Type B pancreatic cell (in vitro differentiated cells): Measurements from ENCODE around the gene ARHGEF5. TPM values are rescaled to one million over a fixed set of nuclear protein-coding genes. Genes with fewer than 3 reads are reported as not detected.
"Not testable (repeated sequence)": the region's sequence is repeated elsewhere in the genome, so short reads cannot be mapped to it uniquely, and the experiment has no call there.

Experiments
- DNase-seq: peaks from one replicate; pipeline ENCODE4 v3.0.0; 2021; ENCODE audit warnings: mixed read lengths; ENCODE audit not compliant: unreplicated experiment; ENCODE audit errors: extremely low spot score
- H3K27ac Mint-ChIP-seq: 2 replicates; pipeline ENCODE4 v1.8.0; 2021; ENCODE audit warnings: mild to moderate bottlenecking, mixed read lengths
- H3K27me3 Mint-ChIP-seq: 2 replicates; pipeline ENCODE4 v1.8.0; 2021; ENCODE audit warnings: mixed read lengths
- H3K36me3 Mint-ChIP-seq: 2 replicates; pipeline ENCODE4 v1.8.0; 2021; ENCODE audit warnings: mixed read lengths
- H3K4me1 Mint-ChIP-seq: one replicate; pipeline ENCODE4 v1.8.0; 2021; ENCODE audit warnings: mixed read lengths; ENCODE audit not compliant: unreplicated experiment
- H3K4me3 Mint-ChIP-seq: 2 replicates; pipeline ENCODE4 v1.8.0; 2021; ENCODE audit warnings: mild to moderate bottlenecking, mixed read lengths
- H3K9me3 Mint-ChIP-seq: 2 replicates; pipeline ENCODE4 v1.8.0; 2021; ENCODE audit warnings: mixed read lengths
- CTCF ChIP-seq: fragments of 200-600 bp; sonication (generic); conservative IDR thresholded peaks from 2 replicates; pipeline ENCODE4 v1.5.0; 2021; ENCODE audit warnings: antibody characterized with exemption, mild to moderate bottlenecking
- total RNA-seq: library from RNA; stranded (reverse); gene quantifications from 2 replicates; pipeline ENCODE4 v1.2.1, GENCODE V29; 2021; ENCODE audit warnings: low replicate concordance

ARHGEF5 gene
- total RNA-seq, 1 donor from 2014 or later: 17.2 TPM

- peaks cover 26% of the 10 kb centered on the region for H3K4me1 Mint-ChIP-seq
- H3K4me3 Mint-ChIP-seq: peak overlapping the region; percentile 29
- H3K27me3 Mint-ChIP-seq: peaks cover 5% of the 10 kb centered on the region
- no peak for TF ChIP-seq CTCF
- H3K27ac Mint-ChIP-seq: peak overlapping the region; percentile 63
- no peaks in the 10 kb centered on the region for H3K9me3 Mint-ChIP-seq
- H3K36me3 Mint-ChIP-seq: no peaks in the 10 kb centered on the region
- no peak for DNase-seq
Observed at GRCh38 chr7:144407266-144407931, 52.2 kb downstream of the ARHGEF5 start.

DNA sequence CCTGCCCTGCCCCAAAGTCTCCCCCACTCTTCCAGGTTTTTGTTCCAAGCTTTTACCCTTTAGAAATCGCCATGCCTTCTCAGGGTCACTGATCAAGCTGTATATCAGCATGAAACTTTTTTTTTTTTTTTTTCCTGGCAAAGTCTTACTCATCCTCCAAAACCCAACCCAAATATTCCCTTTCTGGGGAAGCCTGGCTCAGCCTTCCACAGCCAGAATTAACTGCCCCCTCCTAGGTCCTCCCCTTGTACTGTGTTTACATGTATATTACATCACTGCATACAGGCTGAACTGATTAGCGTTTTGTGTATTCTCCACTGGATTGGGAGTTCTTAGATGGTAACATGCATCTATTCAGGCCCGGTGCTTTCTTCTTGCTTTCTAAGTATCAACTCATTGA is 52.9 kb downstream of the ARHGEF5 start:
- Mint-ChIP-seq H3K27me3 (peaks cover 4% of the 10 kb centered on the region), H3K4me1 (peaks cover 26% of the 10 kb centered on the region), H3K4me3 (peak overlapping the region; percentile 24), H3K36me3 (no peaks in the 10 kb centered on the region), H3K27ac (no peak overlapping the region), H3K9me3 (no peaks in the 10 kb centered on the region)
- TF ChIP-seq CTCF: no peak
- DNase-seq: no peak

GRCh38 chr7:144410441-144410840 is 55.2 kb downstream of the ARHGEF5 start:
- H3K27me3 Mint-ChIP-seq: peaks cover 4% of the 10 kb centered on the region
- peak overlapping the region; percentile 61 for H3K4me3 Mint-ChIP-seq
- H3K27ac Mint-ChIP-seq: peak overlapping the region; percentile 38
- H3K4me1 Mint-ChIP-seq: peaks cover 26% of the 10 kb centered on the region
- H3K9me3 Mint-ChIP-seq: no peaks in the 10 kb centered on the region
- no peak for TF ChIP-seq CTCF
- DNase-seq: no peak
- no peaks in the 10 kb centered on the region for H3K36me3 Mint-ChIP-seq

DNA sequence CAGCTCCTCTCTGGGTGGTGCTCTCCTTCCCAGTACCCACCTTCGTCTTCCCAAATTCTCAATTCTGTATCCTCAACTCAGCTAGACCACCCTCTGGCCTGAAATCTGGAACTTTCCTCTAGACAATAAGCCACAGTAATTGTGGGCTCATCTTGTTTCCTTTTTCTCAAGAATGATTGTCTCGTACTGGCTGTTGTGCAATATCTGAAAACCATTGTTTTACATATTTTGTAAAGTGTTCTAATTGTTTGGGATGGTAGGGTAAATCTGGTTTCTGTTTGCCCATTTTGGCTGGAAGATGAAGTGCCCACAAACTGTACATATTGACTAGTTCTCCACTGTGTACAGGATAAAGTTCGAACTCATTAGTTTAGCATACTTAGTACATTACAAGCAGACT is 59.6 kb downstream of the ARHGEF5 start:
- Mint-ChIP-seq H3K36me3 (no peaks in the 10 kb centered on the region), H3K27me3 (no peaks in the 10 kb centered on the region), H3K4me1 (peaks cover 6% of the 10 kb centered on the region), H3K9me3 (no peaks in the 10 kb centered on the region), H3K27ac (no peak overlapping the region), H3K4me3 (no peak overlapping the region)
- TF ChIP-seq CTCF: no peak
- no peak for DNase-seq

DNA sequence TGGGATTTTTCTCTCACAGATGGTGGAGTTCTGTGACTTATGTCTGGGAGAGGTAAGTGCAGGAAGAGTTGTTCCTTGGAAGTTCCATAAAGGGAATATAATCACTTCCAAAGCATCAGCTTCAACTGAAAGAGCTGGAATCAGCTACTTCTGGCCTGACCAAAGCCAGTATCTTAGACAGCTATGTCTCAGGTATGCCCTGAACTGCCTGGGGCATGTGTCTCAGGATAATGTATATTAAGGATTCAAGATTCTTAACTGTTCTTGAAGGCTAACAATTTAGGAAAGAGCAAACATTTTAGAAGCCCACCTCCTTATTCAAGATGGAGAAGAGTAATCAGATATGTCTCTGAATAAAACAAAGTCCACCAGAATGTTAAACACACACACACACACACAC is 60.7 kb downstream of the ARHGEF5 start:
- no peak for DNase-seq
- H3K4me1 Mint-ChIP-seq: peaks cover under 1% of the 10 kb centered on the region
- H3K4me3 Mint-ChIP-seq: no peak overlapping the region
- TF ChIP-seq CTCF: no peak
- peak overlapping the region; percentile 3 for H3K27ac Mint-ChIP-seq
- H3K27me3 Mint-ChIP-seq: no peaks in the 10 kb centered on the region
- H3K36me3 Mint-ChIP-seq: no peaks in the 10 kb centered on the region
- no peaks in the 10 kb centered on the region for H3K9me3 Mint-ChIP-seq

DNA sequence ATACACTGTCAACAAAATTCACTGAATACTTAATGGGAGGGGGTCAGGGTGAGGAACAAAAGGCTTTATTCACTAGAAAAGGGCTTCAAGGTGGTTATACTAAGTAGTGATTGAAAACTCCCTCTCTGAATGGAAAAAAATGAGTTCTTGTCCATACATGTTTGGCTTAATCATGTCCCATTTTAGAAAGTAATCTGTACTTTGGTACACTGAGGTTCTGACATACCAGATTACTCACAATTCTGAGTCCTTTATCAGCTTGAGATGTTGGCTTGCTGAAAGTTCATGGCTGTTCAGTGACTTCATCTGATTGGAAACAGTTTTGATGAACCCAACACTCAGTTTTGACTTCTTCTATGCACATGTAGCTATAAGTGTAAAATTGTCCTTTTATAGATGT is 61.1 kb downstream of the ARHGEF5 start:
- peak overlapping the region; percentile 3 for H3K27ac Mint-ChIP-seq
- TF ChIP-seq CTCF: no peak
- H3K27me3 Mint-ChIP-seq: no peaks in the 10 kb centered on the region

DNA sequence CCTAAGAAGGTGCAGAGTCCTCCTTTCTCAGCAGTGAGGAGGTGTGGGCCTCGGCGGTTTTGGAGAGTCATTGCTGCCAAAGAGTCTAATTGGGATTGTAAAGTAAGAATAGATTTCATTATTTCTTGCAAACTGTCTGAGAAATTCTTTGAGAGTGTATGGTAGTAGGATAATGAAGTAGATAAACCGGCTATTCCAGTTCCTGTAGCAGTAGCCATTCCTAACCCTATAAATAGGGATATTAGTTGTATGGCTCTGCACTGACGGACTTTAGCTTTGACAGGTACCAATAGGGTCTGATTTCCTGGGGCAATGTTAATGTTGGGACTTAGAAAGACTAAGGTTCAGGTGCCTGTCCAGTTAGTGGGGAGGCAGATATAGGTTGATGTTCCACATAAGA is 63.7 kb downstream of the ARHGEF5 start:
- not testable (repeated sequence) for H3K4me1 Mint-ChIP-seq, DNase-seq, H3K27me3 Mint-ChIP-seq, H3K9me3 Mint-ChIP-seq, H3K36me3 Mint-ChIP-seq, H3K4me3 Mint-ChIP-seq
- peak overlapping the region; percentile 55 for H3K27ac Mint-ChIP-seq

More for the DNA sequence above, 61.1 kb downstream of the ARHGEF5 start:
- Mint-ChIP-seq H3K4me1 (no peaks in the 10 kb centered on the region), H3K36me3 (no peaks in the 10 kb centered on the region), H3K9me3 (no peaks in the 10 kb centered on the region), H3K4me3 (no peak overlapping the region)
- DNase-seq: no peak

GRCh38 chr7:144427539-144427938 is 72.3 kb downstream of the ARHGEF5 start:
- H3K27ac Mint-ChIP-seq, DNase-seq, H3K36me3 Mint-ChIP-seq, H3K4me3 Mint-ChIP-seq, H3K4me1 Mint-ChIP-seq, H3K27me3 Mint-ChIP-seq: not testable (repeated sequence)
- peaks cover 21% of the 10 kb centered on the region for H3K9me3 Mint-ChIP-seq
